ENCODE data around the gene CAPN14.

GRCh38 chr2:31142110-31142509 is 75.2 kb downstream of the CAPN14 start:
- TF ChIP-seq POLR2A (IDR thresholded peaks at IDR 0.05; ENCODE audit: low read depth, low read length) (no peak), CTCF (conservative IDR thresholded peaks at IDR 0.05; ENCODE audit: low read depth, low read length) (no peak), ELK1 (IDR thresholded peaks at IDR 0.05; ENCODE audit: borderline replicate concordance, low read depth, low read length) (no peak), RFX5 (IDR thresholded peaks at IDR 0.05; ENCODE audit: low read depth, low read length) (no peak), RAD21 (IDR thresholded peaks at IDR 0.05; ENCODE audit: low read length) (no peak), BHLHE40 (IDR thresholded peaks at IDR 0.05; ENCODE audit: low read depth, low read length) (no peak), MXI1 (IDR thresholded peaks at IDR 0.05; ENCODE audit: borderline replicate concordance, low read depth, low read length) (no peak), USF2 (IDR thresholded peaks at IDR 0.05; ENCODE audit: low read depth, low read length) (no peak), RCOR1 (IDR thresholded peaks at IDR 0.05; ENCODE audit: insufficient replicate concordance, low read length) (no peak), CEBPB (IDR thresholded peaks at IDR 0.05; ENCODE audit: low read depth, low read length) (no peak), NFE2L2 (IDR thresholded peaks at IDR 0.05; ENCODE audit: low read depth, low read length) (no peak)
